HEK293 (cell line): Measurements from ENCODE around the gene TEDDM1.

ENCODE experiments used
- KLF16 ChIP-seq: fragments of 450-650 bp; formaldehyde crosslinking; IDR thresholded peaks from 2 replicates; pipeline ENCODE4 v1.5.1; 2017; ENCODE audit warnings: missing biosample characterization, missing genetic modification characterization
- REPIN1 ChIP-seq: fragments of 450-650 bp; formaldehyde crosslinking; IDR thresholded peaks from 2 replicates; pipeline ENCODE4 v1.5.1; 2017; ENCODE audit warnings: missing biosample characterization, missing genetic modification characterization, low read depth
- SP2 ChIP-seq: fragments of 450-650 bp; formaldehyde crosslinking; IDR thresholded peaks from 2 replicates; pipeline ENCODE4 v1.5.1; 2016; ENCODE audit warnings: missing biosample characterization, missing genetic modification characterization
- YY1 ChIP-seq: fragments of 450-650 bp; formaldehyde crosslinking; IDR thresholded peaks from 2 replicates; pipeline ENCODE4 v1.5.1; 2018; ENCODE audit warnings: missing biosample characterization, missing genetic modification characterization
- ZBTB17 ChIP-seq: fragments of 450-650 bp; formaldehyde crosslinking; IDR thresholded peaks from 2 replicates; pipeline ENCODE4 v1.5.1; 2016; ENCODE audit warnings: missing biosample characterization, missing genetic modification characterization
- TF ChIP-seq, protein P1 (sequence below): fragments of 450-650 bp; formaldehyde crosslinking; IDR thresholded peaks from 2 replicates; pipeline ENCODE4 v1.5.1; 2016; ENCODE audit warnings: missing biosample characterization, missing genetic modification characterization
- TF ChIP-seq, protein P2 (sequence below): fragments of 450-650 bp; formaldehyde crosslinking; IDR thresholded peaks from 2 replicates; pipeline ENCODE4 v1.5.1; 2016; ENCODE audit warnings: missing biosample characterization, missing genetic modification characterization, low read depth

- TF ChIP-seq REPIN1 (tag by site-specific recombination) (no peak), SP2 (tag by site-specific recombination) (no peak), YY1 (tag by site-specific recombination) (no peak), KLF16 (tag by site-specific recombination) (no peak), ZBTB17 (tag by site-specific recombination) (no peak)
- TF ChIP-seq, protein P1, sequence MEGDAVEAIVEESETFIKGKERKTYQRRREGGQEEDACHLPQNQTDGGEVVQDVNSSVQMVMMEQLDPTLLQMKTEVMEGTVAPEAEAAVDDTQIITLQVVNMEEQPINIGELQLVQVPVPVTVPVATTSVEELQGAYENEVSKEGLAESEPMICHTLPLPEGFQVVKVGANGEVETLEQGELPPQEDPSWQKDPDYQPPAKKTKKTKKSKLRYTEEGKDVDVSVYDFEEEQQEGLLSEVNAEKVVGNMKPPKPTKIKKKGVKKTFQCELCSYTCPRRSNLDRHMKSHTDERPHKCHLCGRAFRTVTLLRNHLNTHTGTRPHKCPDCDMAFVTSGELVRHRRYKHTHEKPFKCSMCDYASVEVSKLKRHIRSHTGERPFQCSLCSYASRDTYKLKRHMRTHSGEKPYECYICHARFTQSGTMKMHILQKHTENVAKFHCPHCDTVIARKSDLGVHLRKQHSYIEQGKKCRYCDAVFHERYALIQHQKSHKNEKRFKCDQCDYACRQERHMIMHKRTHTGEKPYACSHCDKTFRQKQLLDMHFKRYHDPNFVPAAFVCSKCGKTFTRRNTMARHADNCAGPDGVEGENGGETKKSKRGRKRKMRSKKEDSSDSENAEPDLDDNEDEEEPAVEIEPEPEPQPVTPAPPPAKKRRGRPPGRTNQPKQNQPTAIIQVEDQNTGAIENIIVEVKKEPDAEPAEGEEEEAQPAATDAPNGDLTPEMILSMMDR (tag by site-specific recombination), result no peak
- TF ChIP-seq, protein P2, sequence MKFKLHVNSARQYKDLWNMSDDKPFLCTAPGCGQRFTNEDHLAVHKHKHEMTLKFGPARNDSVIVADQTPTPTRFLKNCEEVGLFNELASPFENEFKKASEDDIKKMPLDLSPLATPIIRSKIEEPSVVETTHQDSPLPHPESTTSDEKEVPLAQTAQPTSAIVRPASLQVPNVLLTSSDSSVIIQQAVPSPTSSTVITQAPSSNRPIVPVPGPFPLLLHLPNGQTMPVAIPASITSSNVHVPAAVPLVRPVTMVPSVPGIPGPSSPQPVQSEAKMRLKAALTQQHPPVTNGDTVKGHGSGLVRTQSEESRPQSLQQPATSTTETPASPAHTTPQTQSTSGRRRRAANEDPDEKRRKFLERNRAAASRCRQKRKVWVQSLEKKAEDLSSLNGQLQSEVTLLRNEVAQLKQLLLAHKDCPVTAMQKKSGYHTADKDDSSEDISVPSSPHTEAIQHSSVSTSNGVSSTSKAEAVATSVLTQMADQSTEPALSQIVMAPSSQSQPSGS (tag by site-specific recombination), result no peak
These were observed 9.7 kb upstream of the TEDDM1 start for GRCh38 chr1:182410138-182410537.
